ENCODE data around the gene TGFA. TPM values are rescaled to one million over a fixed set of nuclear protein-coding genes. Genes with fewer than 3 reads are reported as not detected.
"Not testable (repeated sequence)": the region's sequence is repeated elsewhere in the genome, so short reads cannot be mapped to it uniquely, and the experiment has no call there.

TGFA gene
- total RNA-seq, 4 donors from 2014 or later: 10.7 to 51.3 (median 33.7) TPM

DNA sequence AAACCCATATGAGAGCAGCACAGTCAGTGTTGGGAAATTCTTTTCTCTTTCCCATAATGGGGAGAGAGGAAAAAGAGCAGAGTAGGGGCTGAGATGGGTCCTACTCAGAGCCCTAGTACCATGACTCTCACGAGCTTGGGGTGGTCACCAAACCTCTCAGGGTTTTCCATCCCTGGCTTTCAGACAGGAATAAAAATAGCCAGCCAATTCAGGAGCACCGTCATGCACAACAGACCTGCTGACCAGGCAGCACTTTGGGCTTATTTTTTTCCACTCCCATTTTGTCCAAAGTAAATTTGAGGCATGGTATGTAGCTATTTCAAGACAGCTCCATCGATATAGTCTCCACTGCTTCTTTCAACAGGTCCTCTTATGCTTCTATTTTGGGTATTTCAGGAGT is 86.4 kb downstream of the TGFA start:
- H3K4me1 ChIP-seq: no peaks in the 10 kb centered on the region
- in situ Hi-C loops (cut with MboI; ENCODE audit: low pct_ligation_motif_present in 1 of 4, low pct_unique_long_range_greater_than_20kb in 1 of 4, low sequenced_read_pairs in 3 of 4) (no loop called here), intact Hi-C loops (cut with DNase I; ENCODE audit: low total_unique reads) (no loop called here)
- no peak for DNase-seq
- no peaks in the 10 kb centered on the region for H3K9me3 ChIP-seq
- no peaks in the 10 kb centered on the region for H3K36me3 ChIP-seq
- no peak for TF ChIP-seq EP300 (IDR thresholded peaks at IDR 0.05; ENCODE audit: low read depth)
- no peak for TF ChIP-seq POLR2A (IDR thresholded peaks at IDR 0.05)
- TF ChIP-seq, protein P1, sequence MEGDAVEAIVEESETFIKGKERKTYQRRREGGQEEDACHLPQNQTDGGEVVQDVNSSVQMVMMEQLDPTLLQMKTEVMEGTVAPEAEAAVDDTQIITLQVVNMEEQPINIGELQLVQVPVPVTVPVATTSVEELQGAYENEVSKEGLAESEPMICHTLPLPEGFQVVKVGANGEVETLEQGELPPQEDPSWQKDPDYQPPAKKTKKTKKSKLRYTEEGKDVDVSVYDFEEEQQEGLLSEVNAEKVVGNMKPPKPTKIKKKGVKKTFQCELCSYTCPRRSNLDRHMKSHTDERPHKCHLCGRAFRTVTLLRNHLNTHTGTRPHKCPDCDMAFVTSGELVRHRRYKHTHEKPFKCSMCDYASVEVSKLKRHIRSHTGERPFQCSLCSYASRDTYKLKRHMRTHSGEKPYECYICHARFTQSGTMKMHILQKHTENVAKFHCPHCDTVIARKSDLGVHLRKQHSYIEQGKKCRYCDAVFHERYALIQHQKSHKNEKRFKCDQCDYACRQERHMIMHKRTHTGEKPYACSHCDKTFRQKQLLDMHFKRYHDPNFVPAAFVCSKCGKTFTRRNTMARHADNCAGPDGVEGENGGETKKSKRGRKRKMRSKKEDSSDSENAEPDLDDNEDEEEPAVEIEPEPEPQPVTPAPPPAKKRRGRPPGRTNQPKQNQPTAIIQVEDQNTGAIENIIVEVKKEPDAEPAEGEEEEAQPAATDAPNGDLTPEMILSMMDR (IDR thresholded peaks at IDR 0.05): no peak
- TF ChIP-seq POLR2AphosphoS5 (IDR thresholded peaks at IDR 0.05): no peak
- no peak overlapping the region for H3K27ac ChIP-seq
- H3K4me3 ChIP-seq: no peak overlapping the region
- WGBS, 2 donors (ENCODE audit: low coverage in 1 of 2): 71 to 85% methylated on average over 2 to 3 of the region's 3 CpGs
- H3K27me3 ChIP-seq: no peaks in the 10 kb centered on the region

- DNase-seq; H3K4me1 ChIP-seq; intact Hi-C loops (cut with DNase I; ENCODE audit: low total_unique reads); in situ Hi-C loops (cut with MboI; ENCODE audit: low pct_ligation_motif_present in 1 of 4, low pct_unique_long_range_greater_than_20kb in 1 of 4, low sequenced_read_pairs in 3 of 4); H3K9me3 ChIP-seq; H3K36me3 ChIP-seq; H3K4me3 ChIP-seq; H3K27ac ChIP-seq; H3K27me3 ChIP-seq: not testable (repeated sequence)
- 89 to 96% methylated on average over 3 to 4 of the region's 4 CpGs for WGBS, 2 donors (ENCODE audit: low coverage in 1 of 2)
These were observed 87.0 kb downstream of the TGFA start for GRCh38 chr2:70466647-70467046.

- Histone ChIP-seq H3K4me3 (no peak overlapping the region), H3K27me3 (no peaks in the 10 kb centered on the region), H3K4me1 (no peaks in the 10 kb centered on the region), H3K36me3 (no peaks in the 10 kb centered on the region), H3K27ac (no peak overlapping the region), H3K9me3 (no peaks in the 10 kb centered on the region)
- TF ChIP-seq, protein P1 (IDR thresholded peaks at IDR 0.05): no peak
- TF ChIP-seq POLR2AphosphoS5 (IDR thresholded peaks at IDR 0.05) (no peak), EP300 (IDR thresholded peaks at IDR 0.05; ENCODE audit: low read depth) (no peak), POLR2A (IDR thresholded peaks at IDR 0.05) (no peak)
- in situ Hi-C loops (cut with MboI; ENCODE audit: low pct_ligation_motif_present in 1 of 4, low pct_unique_long_range_greater_than_20kb in 1 of 4, low sequenced_read_pairs in 3 of 4): no loop called here
- no peak for DNase-seq
- 64% methylated on average over 3 of the region's 4 CpGs; no CpG with 5 or more reads in 1 of the 2 donors for WGBS, 2 donors (ENCODE audit: low coverage in 1 of 2)
- intact Hi-C loops (cut with DNase I; ENCODE audit: low total_unique reads): no loop called here
These were observed 89.6 kb downstream of the TGFA start for GRCh38 chr2:70463997-70464396.

DNA sequence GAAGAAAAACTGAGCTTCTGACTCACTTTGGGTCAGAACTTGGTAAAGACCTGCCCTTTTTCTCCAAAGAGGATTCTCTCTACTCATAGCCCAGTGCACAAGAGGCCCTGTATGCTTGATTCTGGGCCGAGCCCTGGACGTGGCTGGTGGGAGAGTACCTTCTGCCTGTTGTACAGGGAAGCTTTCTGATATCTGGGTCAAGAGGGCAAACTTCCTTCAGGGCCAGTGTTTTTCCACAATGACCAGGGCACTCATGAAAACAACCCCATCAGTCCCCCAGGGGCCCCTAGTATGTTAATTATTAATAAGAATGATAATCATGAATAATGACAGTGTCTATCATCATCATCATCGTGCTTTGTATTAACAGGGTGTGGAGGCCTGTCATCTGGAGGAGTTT is 90.0 kb downstream of the TGFA start:
- Histone ChIP-seq H3K36me3 (no peaks in the 10 kb centered on the region), H3K4me1 (no peaks in the 10 kb centered on the region), H3K4me3 (no peak overlapping the region), H3K9me3 (no peaks in the 10 kb centered on the region), H3K27ac (no peak overlapping the region), H3K27me3 (no peaks in the 10 kb centered on the region)
- in situ Hi-C loops (cut with MboI; ENCODE audit: low pct_ligation_motif_present in 1 of 4, low pct_unique_long_range_greater_than_20kb in 1 of 4, low sequenced_read_pairs in 3 of 4): no loop called here
- DNase-seq: no peak
- intact Hi-C loops (cut with DNase I; ENCODE audit: low total_unique reads): no loop called here
- WGBS, 2 donors (ENCODE audit: low coverage in 1 of 2): 95 to 100% methylated on average over 1 to 3 of the region's 3 CpGs
- TF ChIP-seq POLR2A (IDR thresholded peaks at IDR 0.05) (no peak), EP300 (IDR thresholded peaks at IDR 0.05; ENCODE audit: low read depth) (no peak), POLR2AphosphoS5 (IDR thresholded peaks at IDR 0.05) (no peak)
- TF ChIP-seq, protein P1 (IDR thresholded peaks at IDR 0.05): no peak

Data from transverse colon (tissue), 4 donors.